GM12874 (cell line): ENCODE data around the gene ALDOB.

Experiments used
- TF ChIP-seq, protein P1 (sequence below): IDR thresholded peaks from 2 replicates; pipeline ENCODE4 v1.5.1; 2011; ENCODE audit warnings: low read depth, mild to moderate bottlenecking, control low read depth, low read length, moderate library complexity; ENCODE audit not compliant: insufficient read depth

Gene ALDOB

GRCh38 chr9:101435601-101436079, at the start of gene ALDOB:
Gene ALDOB, minus strand, starts transcription at chr9:101435774. Its CDS starts 4,887 bp downstream, at chr9:101430887.
- TF ChIP-seq, protein P1, sequence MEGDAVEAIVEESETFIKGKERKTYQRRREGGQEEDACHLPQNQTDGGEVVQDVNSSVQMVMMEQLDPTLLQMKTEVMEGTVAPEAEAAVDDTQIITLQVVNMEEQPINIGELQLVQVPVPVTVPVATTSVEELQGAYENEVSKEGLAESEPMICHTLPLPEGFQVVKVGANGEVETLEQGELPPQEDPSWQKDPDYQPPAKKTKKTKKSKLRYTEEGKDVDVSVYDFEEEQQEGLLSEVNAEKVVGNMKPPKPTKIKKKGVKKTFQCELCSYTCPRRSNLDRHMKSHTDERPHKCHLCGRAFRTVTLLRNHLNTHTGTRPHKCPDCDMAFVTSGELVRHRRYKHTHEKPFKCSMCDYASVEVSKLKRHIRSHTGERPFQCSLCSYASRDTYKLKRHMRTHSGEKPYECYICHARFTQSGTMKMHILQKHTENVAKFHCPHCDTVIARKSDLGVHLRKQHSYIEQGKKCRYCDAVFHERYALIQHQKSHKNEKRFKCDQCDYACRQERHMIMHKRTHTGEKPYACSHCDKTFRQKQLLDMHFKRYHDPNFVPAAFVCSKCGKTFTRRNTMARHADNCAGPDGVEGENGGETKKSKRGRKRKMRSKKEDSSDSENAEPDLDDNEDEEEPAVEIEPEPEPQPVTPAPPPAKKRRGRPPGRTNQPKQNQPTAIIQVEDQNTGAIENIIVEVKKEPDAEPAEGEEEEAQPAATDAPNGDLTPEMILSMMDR, result no peak

GRCh38 chr9:101484046-101484445, 48.5 kb upstream of the ALDOB start:
- TF ChIP-seq, protein P1, result no peak

GRCh38 chr9:101481261-101481660, 45.7 kb upstream of the ALDOB start:
- TF ChIP-seq, protein P1, result no peak

DNA sequence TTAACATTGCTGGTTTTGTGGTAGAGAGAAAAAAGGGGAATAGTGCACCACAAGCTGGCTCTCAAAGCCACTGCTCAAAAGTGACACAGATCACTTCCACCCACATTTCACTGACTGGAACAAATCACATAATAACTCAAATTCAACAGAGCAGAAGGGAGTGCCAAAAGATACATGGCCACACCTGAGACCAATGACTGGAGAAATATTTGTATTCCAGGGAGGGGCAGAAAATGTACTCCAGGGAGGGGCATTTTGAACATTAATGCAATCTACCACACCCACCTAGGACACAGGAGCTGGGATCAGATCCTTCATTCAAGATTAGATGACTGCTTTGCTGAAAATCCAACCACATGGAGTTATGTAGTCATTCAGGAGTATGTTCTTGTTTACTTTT, 44.8 kb upstream of the ALDOB start:
- TF ChIP-seq, protein P1, result no peak

- TF ChIP-seq, protein P1, result no peak
Measured at GRCh38 chr9:101479338-101480030, 43.9 kb upstream of the ALDOB start.

DNA sequence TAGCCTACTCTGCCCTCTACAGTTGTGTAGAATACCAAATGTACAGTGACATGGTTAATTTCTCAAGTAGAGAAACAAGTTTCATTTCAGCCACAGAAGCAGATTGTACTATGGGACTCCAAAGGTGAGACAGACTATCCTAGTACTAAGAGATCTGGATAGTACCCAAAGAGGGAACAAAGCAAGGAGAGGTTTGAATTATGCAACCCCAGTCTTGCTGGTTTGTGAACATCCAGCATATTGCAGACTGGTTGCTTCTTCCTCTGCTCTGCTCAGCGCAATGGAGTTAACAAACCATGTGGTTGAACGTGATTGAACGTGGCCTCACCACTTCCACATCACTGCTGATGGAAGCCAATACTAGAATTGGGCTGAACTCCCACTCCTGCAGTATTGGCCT, 43.3 kb upstream of the ALDOB start:
- TF ChIP-seq, protein P1, result no peak

DNA sequence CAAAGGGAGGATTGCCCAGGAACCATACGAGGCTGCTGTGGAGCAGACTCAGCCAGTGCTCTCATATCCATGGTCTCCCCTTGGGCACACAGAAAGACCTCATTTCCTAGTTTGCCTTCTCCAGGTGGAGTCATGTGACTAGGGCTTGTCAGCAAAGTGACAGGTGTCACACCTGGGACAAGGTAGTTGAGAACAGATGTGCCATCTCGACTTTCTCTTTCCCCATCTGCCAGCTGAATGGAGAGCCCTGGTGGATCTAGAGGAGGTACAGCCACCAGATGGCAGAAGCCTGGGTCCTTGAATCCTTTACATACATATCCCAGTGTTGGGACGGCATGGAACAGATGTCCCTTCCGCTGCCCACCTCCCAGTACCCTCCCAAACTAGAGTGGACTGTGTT, 42.9 kb upstream of the ALDOB start:
- TF ChIP-seq, protein P1, result no peak
